Central memory CD4-positive, alpha-beta T cell (primary cell): ENCODE data around the gene TRANK1.

Experiments
- DNase-seq: peaks from one replicate; pipeline ENCODE4 v3.0.0; 2022

TRANK1 gene

DNA sequence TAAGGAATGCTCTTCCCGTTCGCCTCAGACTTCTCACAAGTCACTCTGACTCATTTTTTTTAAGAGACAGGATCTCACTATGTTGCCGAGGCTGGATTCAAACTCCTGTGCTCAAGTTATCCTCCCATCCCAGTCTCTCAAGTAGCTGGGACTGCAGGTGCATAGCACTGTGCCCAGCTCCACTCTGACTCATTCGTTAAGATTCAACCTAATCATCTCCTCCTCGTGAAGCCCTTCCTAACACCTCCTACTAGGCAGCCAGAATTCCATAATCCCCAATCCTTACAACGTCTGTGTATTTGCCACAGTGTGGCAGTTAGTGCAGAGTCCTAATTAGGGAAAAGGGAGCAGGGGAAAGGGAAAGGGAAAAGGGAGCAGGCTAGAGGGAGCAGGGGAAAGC lies 154.1 kb downstream of the TRANK1 start:
- no peak for DNase-seq

- no peak for DNase-seq
These were observed 157.6 kb downstream of the TRANK1 start for GRCh38 chr3:36786921-36787890.

DNA sequence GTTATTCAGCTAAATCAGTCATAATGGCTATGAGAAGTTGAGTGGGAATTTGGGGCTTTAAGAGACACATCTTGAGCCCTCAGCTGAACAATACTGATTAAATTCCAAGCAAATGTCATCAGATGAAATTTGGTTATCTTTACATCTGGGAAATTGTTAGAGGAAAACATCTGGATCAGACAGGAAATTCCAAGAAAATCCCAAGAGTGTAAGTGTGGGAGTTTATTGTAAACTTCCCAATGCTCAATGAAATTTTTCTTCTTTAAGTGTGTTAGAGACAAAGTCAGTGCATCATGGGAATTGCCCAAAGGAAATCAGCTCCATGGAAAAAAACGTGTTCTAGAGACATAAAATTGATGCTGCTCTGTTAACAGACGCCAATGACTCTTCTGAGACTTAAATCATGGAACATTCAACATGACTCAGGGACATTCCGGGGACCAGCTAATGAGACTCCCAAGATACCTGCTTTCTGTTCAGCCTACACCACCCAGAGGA lies 160.7 kb downstream of the TRANK1 start:
- no peak for DNase-seq

DNA sequence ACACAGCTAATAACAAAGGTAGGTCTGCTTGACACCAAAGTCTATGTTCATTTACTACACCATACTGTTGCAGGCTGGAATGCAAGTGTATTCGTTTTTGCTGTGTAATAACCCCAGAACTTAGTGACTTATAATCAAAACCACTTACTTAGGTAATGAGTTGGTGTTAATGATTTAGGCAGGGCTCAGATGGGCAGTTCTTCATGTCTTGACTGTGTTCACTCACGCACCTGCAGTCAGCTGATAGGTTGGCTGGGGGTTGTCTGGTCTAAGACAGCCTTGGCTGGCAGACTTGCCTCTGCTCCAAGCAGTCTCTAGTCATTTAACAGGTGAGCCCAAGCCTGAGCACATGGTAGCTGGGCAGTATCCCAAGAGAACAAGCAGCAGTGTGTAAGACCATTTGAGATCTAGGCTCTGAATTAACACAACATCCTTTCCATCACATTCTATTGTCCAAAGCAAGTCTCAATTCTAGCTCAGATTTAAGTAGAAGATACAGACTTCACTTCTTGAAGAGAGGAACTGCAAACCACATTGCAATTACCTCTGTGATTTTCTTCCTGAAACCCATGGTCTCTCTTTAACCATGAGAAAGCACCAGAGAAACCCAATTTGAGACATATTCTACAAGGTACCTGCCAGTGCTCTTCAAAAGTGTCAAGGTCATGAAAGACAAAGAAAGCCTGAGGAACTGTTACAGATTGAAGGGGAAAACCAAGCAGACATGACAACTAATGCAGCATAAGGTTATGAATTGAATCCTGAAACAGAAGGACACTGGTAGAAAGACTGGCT lies 167.2 kb downstream of the TRANK1 start:
- no peak for DNase-seq
